Measurements from ENCODE around the gene MSH2.
A peak's percentile ranks its signal among the peaks of the same experiment; 100 is the strongest.
"Not testable (repeated sequence)": the region's sequence is repeated elsewhere in the genome, so short reads cannot be mapped to it uniquely, and the experiment has no call there.

The MSH2 gene

GRCh38 chr2:47402805-47403608, at the start of gene MSH2:
MSH2 (plus strand) TSS chr2:47403156; CDS start chr2:47403192, 36 bp downstream.
- H3K27ac ChIP-seq = peak within 1 kb of the TSS; percentile 39; the same call in 1 of the 2 replicates
- peak within 1 kb of the TSS; percentile 93 for H3K9ac ChIP-seq (ENCODE audit: insufficient read length)
- peak; percentile 68 for DNase-seq (ENCODE audit: low read depth, low spot score)
- no peak for TF ChIP-seq EZH2 (IDR thresholded peaks at IDR 0.05)
- TF ChIP-seq POLR2AphosphoS5 (IDR thresholded peaks at IDR 0.05; ENCODE audit: borderline replicate concordance, low read depth, low read length) = peak; percentile 91
- peak; percentile 22 for TF ChIP-seq FOXP2 (optimal IDR thresholded peaks at IDR 0.05; ENCODE audit: control extremely low read depth, extremely low read length, insufficient read depth)
- peaks cover 22% of the 10 kb centered on the region for H3K36me3 ChIP-seq (ENCODE audit: insufficient read depth, low read length)
- H3K9me3 ChIP-seq (ENCODE audit: low read depth, low read length) = no peaks in the 10 kb centered on the region; the same call in 1 of the 2 replicates
- H3K4me3 ChIP-seq = peak within 1 kb of the TSS; percentile 94

GRCh38 chr2:47354013-47354847, 48.7 kb upstream of the MSH2 start:
- Histone ChIP-seq H3K9me3 (ENCODE audit: low read depth, low read length) (no peaks in the 10 kb centered on the region), H3K27ac (no peak overlapping the region), H3K36me3 (ENCODE audit: insufficient read depth, low read length) (no peaks in the 10 kb centered on the region), H3K4me3 (no peak overlapping the region), H3K9ac (ENCODE audit: insufficient read length) (no peak overlapping the region)
- no peak for TF ChIP-seq FOXP2 (optimal IDR thresholded peaks at IDR 0.05; ENCODE audit: control extremely low read depth, extremely low read length, insufficient read depth)
- no peak for TF ChIP-seq EZH2 (IDR thresholded peaks at IDR 0.05)
- TF ChIP-seq POLR2AphosphoS5 (IDR thresholded peaks at IDR 0.05; ENCODE audit: borderline replicate concordance, low read depth, low read length) = no peak
- DNase-seq (ENCODE audit: low read depth, low spot score) = no peak

- H3K4me3 ChIP-seq = no peak overlapping the region
- H3K36me3 ChIP-seq (ENCODE audit: insufficient read depth, low read length) = no peaks in the 10 kb centered on the region
- no peak for TF ChIP-seq FOXP2 (optimal IDR thresholded peaks at IDR 0.05; ENCODE audit: control extremely low read depth, extremely low read length, insufficient read depth)
- TF ChIP-seq EZH2 (IDR thresholded peaks at IDR 0.05) = no peak
- TF ChIP-seq POLR2AphosphoS5 (IDR thresholded peaks at IDR 0.05; ENCODE audit: borderline replicate concordance, low read depth, low read length) = no peak
- H3K9ac ChIP-seq (ENCODE audit: insufficient read length) = no peak overlapping the region
- H3K9me3 ChIP-seq (ENCODE audit: low read depth, low read length) = no peaks in the 10 kb centered on the region
- DNase-seq (ENCODE audit: low read depth, low spot score) = no peak
- no peak overlapping the region for H3K27ac ChIP-seq
These were observed 48.1 kb upstream of the MSH2 start for GRCh38 chr2:47354848-47355204.

- Histone ChIP-seq H3K9me3 (ENCODE audit: low read depth, low read length) (no peaks in the 10 kb centered on the region), H3K9ac (ENCODE audit: insufficient read length) (no peak overlapping the region), H3K4me3 (no peak overlapping the region), H3K36me3 (ENCODE audit: insufficient read depth, low read length) (no peaks in the 10 kb centered on the region), H3K27ac (no peak overlapping the region)
- no peak for TF ChIP-seq POLR2AphosphoS5 (IDR thresholded peaks at IDR 0.05; ENCODE audit: borderline replicate concordance, low read depth, low read length)
- no peak for DNase-seq (ENCODE audit: low read depth, low spot score)
These were observed 45.5 kb upstream of the MSH2 start for GRCh38 chr2:47357483-47357882.

- Histone ChIP-seq H3K9me3 (ENCODE audit: low read depth, low read length) (no peaks in the 10 kb centered on the region), H3K36me3 (ENCODE audit: insufficient read depth, low read length) (no peaks in the 10 kb centered on the region), H3K9ac (ENCODE audit: insufficient read length) (no peak overlapping the region), H3K4me3 (no peak overlapping the region), H3K27ac (no peak overlapping the region)
- TF ChIP-seq EZH2 (IDR thresholded peaks at IDR 0.05) = no peak
- TF ChIP-seq POLR2AphosphoS5 (IDR thresholded peaks at IDR 0.05; ENCODE audit: borderline replicate concordance, low read depth, low read length) = no peak
- TF ChIP-seq FOXP2 (optimal IDR thresholded peaks at IDR 0.05; ENCODE audit: control extremely low read depth, extremely low read length, insufficient read depth) = no peak
- DNase-seq (ENCODE audit: low read depth, low spot score) = no peak
These were observed 43.5 kb upstream of the MSH2 start for GRCh38 chr2:47359375-47359868.

GRCh38 chr2:47360283-47360682, 42.7 kb upstream of the MSH2 start:
- TF ChIP-seq EZH2 (IDR thresholded peaks at IDR 0.05) (no peak), FOXP2 (optimal IDR thresholded peaks at IDR 0.05; ENCODE audit: control extremely low read depth, extremely low read length, insufficient read depth) (no peak), POLR2AphosphoS5 (IDR thresholded peaks at IDR 0.05; ENCODE audit: borderline replicate concordance, low read depth, low read length) (no peak)
- no peaks in the 10 kb centered on the region for H3K9me3 ChIP-seq (ENCODE audit: low read depth, low read length)
- H3K36me3 ChIP-seq (ENCODE audit: insufficient read depth, low read length) = no peaks in the 10 kb centered on the region
- H3K4me3 ChIP-seq = no peak overlapping the region
- no peak for DNase-seq (ENCODE audit: low read depth, low spot score)
- no peak overlapping the region for H3K9ac ChIP-seq (ENCODE audit: insufficient read length)
- H3K27ac ChIP-seq = no peak overlapping the region

- H3K9ac ChIP-seq (ENCODE audit: insufficient read length) = no peak overlapping the region
- H3K27ac ChIP-seq = no peak overlapping the region
- no peak for TF ChIP-seq EZH2 (IDR thresholded peaks at IDR 0.05)
- no peak for TF ChIP-seq FOXP2 (optimal IDR thresholded peaks at IDR 0.05; ENCODE audit: control extremely low read depth, extremely low read length, insufficient read depth)
- no peak for TF ChIP-seq POLR2AphosphoS5 (IDR thresholded peaks at IDR 0.05; ENCODE audit: borderline replicate concordance, low read depth, low read length)
- no peaks in the 10 kb centered on the region for H3K36me3 ChIP-seq (ENCODE audit: insufficient read depth, low read length)
- no peaks in the 10 kb centered on the region for H3K9me3 ChIP-seq (ENCODE audit: low read depth, low read length)
- H3K4me3 ChIP-seq = no peak overlapping the region
- DNase-seq (ENCODE audit: low read depth, low spot score) = no peak
These were observed 42.0 kb upstream of the MSH2 start for GRCh38 chr2:47360927-47361326.

GRCh38 chr2:47361505-47362229, 41.3 kb upstream of the MSH2 start:
- not testable (repeated sequence) for DNase-seq (ENCODE audit: low read depth, low spot score)

More at GRCh38 chr2:47361505-47362229, 41.3 kb upstream of the MSH2 start:
- H3K9me3 ChIP-seq (ENCODE audit: low read depth, low read length); H3K36me3 ChIP-seq (ENCODE audit: insufficient read depth, low read length); H3K4me3 ChIP-seq; H3K27ac ChIP-seq; H3K9ac ChIP-seq (ENCODE audit: insufficient read length): not testable (repeated sequence)

All from SK-N-MC (cell line).